K562 (cell line): Measurements from ENCODE around the gene KPNB1. TPM values are rescaled to one million over a fixed set of nuclear protein-coding genes. Genes with fewer than 3 reads are reported as not detected.

ENCODE experiments used
- ATAC-seq: fragments of 200-7000 bp; cut with Tn5 transposase; 3 replicates; pipeline ENCODE4 v1.9.1; 2020; ENCODE audit warnings: moderate library complexity
- BruUV-seq: library from RNA; stranded (reverse); fragments of 400-500 nt; replicated peaks from 2 replicates; lab custom pipeline; 2021; lab: Mats Ljungman, UMichigan
- CTCF ChIA-PET: fragments of 300-600 bp; formaldehyde crosslinking; extraction: SDS; loops from one replicate; lab custom pipeline; 2021; ENCODE audit warnings: low intra/inter-chr PET ratio; lab: Yijun Ruan, JAX
- POLR2A ChIA-PET: fragments of 300-600, 350-650 bp; sonication (Branson Sonifier 250); formaldehyde crosslinking; extraction: SDS; loops from one replicate; lab custom pipeline; 2021; ENCODE audit warnings: antibody characterized with exemption, inconsistent platforms; lab: Yijun Ruan, JAX
- DNase-seq, 4 experiments: peaks; one replicate each; pipeline versions ENCODE4 v3.0.0 to v3.0.0-alpha.2; 2011 to 2018; ENCODE audit warnings: low spot score in 3 of 4, mixed read lengths in 3 of 4; ENCODE audit errors: extremely low read depth in 1 of 4
- FAIRE-seq: peaks from 2 replicates; lab custom pipeline; 2011; peaks lifted over from hg19 to GRCh38; lab: Jason Lieb, UNC
- H2AFZ ChIP-seq: 2 replicates; pipeline ENCODE4 v1.6.0; 2011; ENCODE audit warnings: low read depth, low read length, control low read depth, inconsistent platforms
- H3K27ac ChIP-seq: fragments of 200-600 bp; 3 replicates; pipeline ENCODE4 v1.8.0; 2011; ENCODE audit warnings: low read depth, mild to moderate bottlenecking, control low read depth, inconsistent platforms, low read length, moderate library complexity, mixed read lengths; ENCODE audit errors: extremely low read depth
- H3K27me3 ChIP-seq, 2 experiments: fragments of 300-600 bp in 1 of 2; 2 replicates in 1 of 2; 3 replicates in 1 of 2; pipeline versions ENCODE4 v1.6.0 to v1.8.0; 2011; ENCODE audit warnings: inconsistent platforms in 2 of 2, low read length in 2 of 2, mild to moderate bottlenecking in 1 of 2, mixed read lengths in 1 of 2, moderate library complexity in 1 of 2; ENCODE audit not compliant: control insufficient read depth in 2 of 2, insufficient read depth in 2 of 2
- H3K36me3 ChIP-seq: fragments of 300-600 bp; 3 replicates; pipeline ENCODE4 v1.8.0; 2011; ENCODE audit warnings: mild to moderate bottlenecking, low read length, inconsistent platforms; ENCODE audit not compliant: control insufficient read depth, insufficient read depth
- H3K4me1 ChIP-seq, 2 experiments: fragments of 200-600 bp in 1 of 2; replicated peaks in 1 of 2; 2 replicates in 1 of 2; 3 replicates in 1 of 2; pipeline versions ENCODE4 v1.5.1 to v1.8.0; 2011; ENCODE audit warnings: inconsistent platforms in 2 of 2, low read length in 2 of 2, mild to moderate bottlenecking in 1 of 2, mixed read lengths in 1 of 2, moderate library complexity in 1 of 2; ENCODE audit not compliant: control insufficient read depth in 2 of 2, insufficient read depth in 2 of 2
- H3K4me2 ChIP-seq: 2 replicates; pipeline ENCODE4 v1.6.1; 2011; ENCODE audit warnings: low read length, control low read depth, inconsistent platforms, mixed read lengths; ENCODE audit not compliant: insufficient read depth
- H3K4me3 ChIP-seq: fragments of 200-600 bp; sonication (generic), shearing (Covaris generic); 2 replicates; pipeline ENCODE4 v1.5.1; 2016; ENCODE audit warnings: control low read depth, inconsistent platforms
- H3K79me2 ChIP-seq: fragments of 200-600 bp; 3 replicates; pipeline ENCODE4 v1.8.0; 2011; ENCODE audit warnings: low read length, inconsistent platforms; ENCODE audit not compliant: control insufficient read depth, insufficient read depth
- H3K9ac ChIP-seq, 2 experiments: 2 replicates each; pipeline versions ENCODE4 v1.6.0 to v1.6.1; 2011; ENCODE audit warnings: low read depth in 2 of 2, low read length in 2 of 2, control low read depth in 1 of 2, inconsistent platforms in 1 of 2, mild to moderate bottlenecking in 1 of 2, mixed read lengths in 1 of 2; ENCODE audit not compliant: insufficient read depth in 1 of 2
- H3K9me1 ChIP-seq: one replicate; pipeline ENCODE4 v1.6.0; 2011; ENCODE audit warnings: inconsistent platforms, mild to moderate bottlenecking, low read length, moderate library complexity; ENCODE audit not compliant: control insufficient read depth, insufficient read depth
- H3K9me3 ChIP-seq: replicated peaks from 2 replicates; pipeline ENCODE4 v1.5.1; 2011; ENCODE audit warnings: low read depth, low read length, inconsistent platforms; ENCODE audit not compliant: control insufficient read depth, insufficient read depth
- H4K20me1 ChIP-seq: replicated peaks from 2 replicates; pipeline ENCODE4 v1.6.1; 2011; ENCODE audit warnings: low read length, inconsistent platforms, mixed read lengths; ENCODE audit not compliant: control insufficient read depth, insufficient read depth
- ETV6 ChIP-seq, 3 experiments: fragments of 150-350 bp in 1 of 3; sonication (generic) in 1 of 3; formaldehyde crosslinking in 1 of 3; IDR thresholded peaks; 2 replicates each; pipeline versions ENCODE4 v1.6.1 to v1.8.0; 2014 to 2022; ENCODE audit warnings: borderline replicate concordance in 2 of 3, low read depth in 2 of 3, antibody characterized with exemption in 1 of 3, low read length in 1 of 3, mild to moderate bottlenecking in 1 of 3, missing genetic modification reagents in 1 of 3
- POLR2G ChIP-seq: fragments of 200-400 bp; formaldehyde crosslinking; IDR thresholded peaks from 2 replicates; pipeline ENCODE4 v1.6.1; 2017; ENCODE audit warnings: low read depth, mild to moderate bottlenecking, antibody characterized with exemption, low read length, moderate library complexity
- RBFOX2 ChIP-seq: fragments of 200-400 bp; formaldehyde crosslinking; IDR thresholded peaks from 2 replicates; pipeline ENCODE4 v1.6.1; 2017; ENCODE audit warnings: low read depth, mild to moderate bottlenecking, low read length, moderate library complexity
- WGBS: fragments of 100-300 bp; shearing (Covaris generic); methylation state at CpG from one replicate; pipeline ENCODE4 v1.1.6; 2016; ENCODE audit warnings: low coverage, mixed read lengths; ENCODE audit not compliant: insufficient coverage; ENCODE audit errors: missing lambda C conversion rate; 5-methylcytosine and 5-hydroxymethylcytosine counted together
- in situ Hi-C: fragments of 300-500 bp; cut with MboI; formaldehyde crosslinking; loops from 4 replicates; pipeline ENCODE4 v1.15.0; 2018; ENCODE audit warnings: inconsistent platforms, mixed read lengths
- intact Hi-C: fragments of 100-400 bp; cut with micrococcal nuclease; formaldehyde crosslinking; loops from 2 replicates; pipeline ENCODE4 v1.14.2; 2022
- polyA plus RNA-seq, 8 experiments: library from polyadenylated mRNA; depleted of rRNA in 4 of 8; stranded (reverse) in 5 of 8; unstranded in 3 of 8; fragments of >200 nt; fragmentation: Nextera tagmentation in 2 of 8; fragmentation: Illumina TruSeq in 1 of 8; extraction: Ambion mirVana in 2 of 8; extraction: Trizol in 1 of 8; gene quantifications; 2 replicates each; pipeline versions ENCODE4 v1.2.1 to v1.2.3, GENCODE V29; 2011 to 2014; ENCODE audit warnings: inconsistent platforms in 1 of 8, missing spikeins in 1 of 8
- total RNA-seq, 7 experiments: library from RNA; depleted of rRNA in 6 of 7; stranded (reverse); fragments of >200 nt in 6 of 7; fragmentation: Illumina TruSeq in 2 of 7; extraction: Trizol in 2 of 7; gene quantifications; 2 replicates each; pipeline versions ENCODE4 v1.2.1 to v1.2.3, GENCODE V29; 2011 to 2021; ENCODE audit warnings: low replicate concordance in 1 of 7
- TF ChIP-seq, protein P1 (sequence below), 2 experiments: fragments of 450-650 bp in 1 of 2; sonication (generic) in 1 of 2; formaldehyde crosslinking in 1 of 2; IDR thresholded peaks; 2 replicates each; pipeline versions ENCODE4 v1.7.1 to v1.9.0; 2016 to 2022; ENCODE audit warnings: inconsistent platforms in 1 of 2, mild to moderate bottlenecking in 1 of 2, missing genetic modification reagents in 1 of 2
- TF ChIP-seq, protein P2 (sequence below): fragments of 450-650 bp; IDR thresholded peaks from 2 replicates; pipeline ENCODE4 v1.7.1; 2018; ENCODE audit warnings: mild to moderate bottlenecking, low read depth; ENCODE audit not compliant: partially characterized antibody

Gene KPNB1
- total and polyA plus RNA-seq, 9 of the 15 experiments (the other 6 are each of a cell fraction or from before 2014, with no cell fraction given) = 154 to 622 (median 354) TPM

DNA sequence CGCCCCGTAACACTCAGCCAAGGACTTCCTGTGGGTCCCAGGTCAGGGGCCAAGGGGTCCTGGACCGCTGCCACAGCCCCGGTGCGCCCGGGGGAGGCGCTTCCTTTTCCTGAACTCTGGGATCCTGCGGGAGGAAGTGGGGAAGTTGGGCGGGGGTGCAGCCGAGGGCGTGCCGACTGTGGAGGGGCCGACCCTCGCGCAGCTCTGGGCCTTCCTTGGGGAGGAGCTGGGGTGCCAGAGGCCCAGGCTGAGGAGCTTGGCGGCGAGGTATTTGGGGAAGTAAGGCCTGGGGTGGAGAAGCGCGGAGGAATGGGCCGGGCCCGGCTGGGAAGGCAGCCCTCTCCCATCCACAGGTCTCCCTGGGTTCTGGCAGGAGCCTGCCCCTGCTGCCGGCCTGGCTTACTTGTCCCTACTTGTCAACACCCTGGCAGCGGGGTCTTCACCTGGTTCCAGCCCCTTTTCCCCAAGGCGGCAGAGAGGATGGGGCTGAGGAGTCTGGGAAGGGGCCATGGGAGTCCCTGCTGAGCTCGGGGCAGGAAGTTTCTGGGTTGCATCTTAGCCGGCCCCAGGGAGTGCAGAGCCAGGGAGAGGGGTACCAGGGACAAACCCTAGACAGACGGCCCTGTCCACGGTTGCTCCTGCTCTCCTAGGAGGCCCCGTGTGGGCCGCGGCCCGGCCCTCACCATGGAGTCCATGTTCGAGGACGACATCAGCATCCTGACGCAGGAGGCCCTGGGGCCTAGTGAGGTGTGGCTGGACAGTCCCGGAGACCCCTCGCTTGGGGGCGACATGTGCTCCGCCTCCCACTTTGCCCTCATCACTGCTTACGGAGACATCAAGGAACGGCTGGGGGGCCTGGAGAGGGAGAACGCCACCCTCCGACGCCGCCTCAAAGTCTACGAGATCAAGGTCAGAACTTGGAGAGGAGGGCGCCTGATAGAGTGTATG is 46.0 kb downstream of the KPNB1 start:
- ChIA-PET CTCF (no interaction called here), POLR2A (interaction anchor here (0.6 to 1.0 kb wide), 3 partner anchors 12 to 45 kb away, joined by 3 read pairs; no protein-coding TSS in a partner anchor)
- in situ Hi-C loops (no loop called here), intact Hi-C loops (loop anchor here (5.0 kb wide), 1 partner anchor 107 kb away; no protein-coding TSS in a partner anchor)
- no TSS peak for BruUV-seq
- peaks cover 5% of the 10 kb centered on the region; the same call in 2 of the 3 replicates for H3K79me2 ChIP-seq
- peak overlapping the region; percentile 77 for H3K4me3 ChIP-seq
- peak; percentile 40 to 74 (median 58) for DNase-seq
- 59% methylated on average over 39 of the region's 47 CpGs for WGBS
- no peaks in the 10 kb centered on the region for H3K27me3 ChIP-seq
- no peak for FAIRE-seq
- peak overlapping the region; percentile 54 to 89 for H3K9ac ChIP-seq
- no peaks in the 10 kb centered on the region for H3K9me3 ChIP-seq
- peak overlapping the region; percentile 53; the same call in 2 of the 3 replicates for H3K27ac ChIP-seq
- 0 out of 3 replicates have a peak, but pooled peaks have one; percentile 6 for ATAC-seq
- no peaks in the 10 kb centered on the region for H3K9me1 ChIP-seq
- H3K4me1 ChIP-seq = peaks cover 12 to 45% of the 10 kb centered on the region in 2 experiments; a peak in 4 of 5 replicates
- H3K36me3 ChIP-seq = peaks cover 9% of the 10 kb centered on the region; the same call in 1 of the 3 replicates
- peak overlapping the region; percentile 77 for H2AFZ ChIP-seq
- H4K20me1 ChIP-seq = no peaks in the 10 kb centered on the region
- peak overlapping the region; percentile 59 for H3K4me2 ChIP-seq
- TF ChIP-seq, protein P1, sequence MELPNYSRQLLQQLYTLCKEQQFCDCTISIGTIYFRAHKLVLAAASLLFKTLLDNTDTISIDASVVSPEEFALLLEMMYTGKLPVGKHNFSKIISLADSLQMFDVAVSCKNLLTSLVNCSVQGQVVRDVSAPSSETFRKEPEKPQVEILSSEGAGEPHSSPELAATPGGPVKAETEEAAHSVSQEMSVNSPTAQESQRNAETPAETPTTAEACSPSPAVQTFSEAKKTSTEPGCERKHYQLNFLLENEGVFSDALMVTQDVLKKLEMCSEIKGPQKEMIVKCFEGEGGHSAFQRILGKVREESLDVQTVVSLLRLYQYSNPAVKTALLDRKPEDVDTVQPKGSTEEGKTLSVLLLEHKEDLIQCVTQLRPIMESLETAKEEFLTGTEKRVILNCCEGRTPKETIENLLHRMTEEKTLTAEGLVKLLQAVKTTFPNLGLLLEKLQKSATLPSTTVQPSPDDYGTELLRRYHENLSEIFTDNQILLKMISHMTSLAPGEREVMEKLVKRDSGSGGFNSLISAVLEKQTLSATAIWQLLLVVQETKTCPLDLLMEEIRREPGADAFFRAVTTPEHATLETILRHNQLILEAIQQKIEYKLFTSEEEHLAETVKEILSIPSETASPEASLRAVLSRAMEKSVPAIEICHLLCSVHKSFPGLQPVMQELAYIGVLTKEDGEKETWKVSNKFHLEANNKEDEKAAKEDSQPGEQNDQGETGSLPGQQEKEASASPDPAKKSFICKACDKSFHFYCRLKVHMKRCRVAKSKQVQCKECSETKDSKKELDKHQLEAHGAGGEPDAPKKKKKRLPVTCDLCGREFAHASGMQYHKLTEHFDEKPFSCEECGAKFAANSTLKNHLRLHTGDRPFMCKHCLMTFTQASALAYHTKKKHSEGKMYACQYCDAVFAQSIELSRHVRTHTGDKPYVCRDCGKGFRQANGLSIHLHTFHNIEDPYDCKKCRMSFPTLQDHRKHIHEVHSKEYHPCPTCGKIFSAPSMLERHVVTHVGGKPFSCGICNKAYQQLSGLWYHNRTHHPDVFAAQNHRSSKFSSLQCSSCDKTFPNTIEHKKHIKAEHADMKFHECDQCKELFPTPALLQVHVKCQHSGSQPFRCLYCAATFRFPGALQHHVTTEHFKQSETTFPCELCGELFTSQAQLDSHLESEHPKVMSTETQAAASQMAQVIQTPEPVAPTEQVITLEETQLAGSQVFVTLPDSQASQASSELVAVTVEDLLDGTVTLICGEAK (IDR thresholded peaks at IDR 0.05) = 0 out of 2 replicates have a peak, but pooled peaks have one; percentile 8
- TF ChIP-seq, protein P1 (CRISPR knock-in tag; IDR thresholded peaks at IDR 0.05) = no peak
- peak; percentile 9; the same call in 1 of the 2 replicates for TF ChIP-seq RBFOX2
- TF ChIP-seq, protein P2, sequence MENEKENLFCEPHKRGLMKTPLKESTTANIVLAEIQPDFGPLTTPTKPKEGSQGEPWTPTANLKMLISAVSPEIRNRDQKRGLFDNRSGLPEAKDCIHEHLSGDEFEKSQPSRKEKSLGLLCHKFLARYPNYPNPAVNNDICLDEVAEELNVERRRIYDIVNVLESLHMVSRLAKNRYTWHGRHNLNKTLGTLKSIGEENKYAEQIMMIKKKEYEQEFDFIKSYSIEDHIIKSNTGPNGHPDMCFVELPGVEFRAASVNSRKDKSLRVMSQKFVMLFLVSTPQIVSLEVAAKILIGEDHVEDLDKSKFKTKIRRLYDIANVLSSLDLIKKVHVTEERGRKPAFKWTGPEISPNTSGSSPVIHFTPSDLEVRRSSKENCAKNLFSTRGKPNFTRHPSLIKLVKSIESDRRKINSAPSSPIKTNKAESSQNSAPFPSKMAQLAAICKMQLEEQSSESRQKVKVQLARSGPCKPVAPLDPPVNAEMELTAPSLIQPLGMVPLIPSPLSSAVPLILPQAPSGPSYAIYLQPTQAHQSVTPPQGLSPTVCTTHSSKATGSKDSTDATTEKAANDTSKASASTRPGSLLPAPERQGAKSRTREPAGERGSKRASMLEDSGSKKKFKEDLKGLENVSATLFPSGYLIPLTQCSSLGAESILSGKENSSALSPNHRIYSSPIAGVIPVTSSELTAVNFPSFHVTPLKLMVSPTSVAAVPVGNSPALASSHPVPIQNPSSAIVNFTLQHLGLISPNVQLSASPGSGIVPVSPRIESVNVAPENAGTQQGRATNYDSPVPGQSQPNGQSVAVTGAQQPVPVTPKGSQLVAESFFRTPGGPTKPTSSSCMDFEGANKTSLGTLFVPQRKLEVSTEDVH = no peak
- TF ChIP-seq POLR2G = 0 out of 2 replicates have a peak, but pooled peaks have one; percentile 41
- TF ChIP-seq ETV6 (IDR thresholded peaks at IDR 0.05; ENCODE audit: borderline replicate concordance in 1 of 2, low read depth in 2 of 2, low read length in 1 of 2) = peak in 1 of 2 experiments; percentile 60; a peak in 1 of 4 replicates
- TF ChIP-seq ETV6 (CRISPR knock-in tag; IDR thresholded peaks at IDR 0.05; ENCODE audit: borderline replicate concordance) = no peak
